HG02885 (cell line): Measurements from ENCODE around the gene GLIPR2.

Experiments used
- ATAC-seq: cut with Tn5 transposase; IDR thresholded peaks from one replicate; pipeline ENCODE4 v1.9.1; 2021; ENCODE audit warnings: mild to moderate bottlenecking; ENCODE audit not compliant: unreplicated experiment, poor library complexity

Gene GLIPR2

GRCh38 chr9:36190388-36191289, 54.1 kb downstream of the GLIPR2 start, which contains the start of gene CLTA:
CLTA (plus strand) TSS chr9:36190921; CDS start chr9:36191057, 136 bp downstream.
- peak; percentile 98 for ATAC-seq

- ATAC-seq: peak; percentile 4
Measured at GRCh38 chr9:36191290-36191645, 54.7 kb downstream of the GLIPR2 start.

- ATAC-seq: no peak
Measured at GRCh38 chr9:36191686-36192085, 55.2 kb downstream of the GLIPR2 start.

GRCh38 chr9:36192196-36192595, 55.7 kb downstream of the GLIPR2 start:
- ATAC-seq: no peak

- no peak for ATAC-seq
Measured at GRCh38 chr9:36193023-36193422, 56.5 kb downstream of the GLIPR2 start.

- ATAC-seq: no peak
Measured at GRCh38 chr9:36194326-36195000, 57.9 kb downstream of the GLIPR2 start.

GRCh38 chr9:36204906-36205547, 68.5 kb downstream of the GLIPR2 start:
- no peak for ATAC-seq

- no peak for ATAC-seq
Measured at GRCh38 chr9:36207016-36207415, 70.5 kb downstream of the GLIPR2 start.

GRCh38 chr9:36207546-36208012, 71.0 kb downstream of the GLIPR2 start:
- ATAC-seq: no peak

- no peak for ATAC-seq
Measured at GRCh38 chr9:36208521-36209253, 72.2 kb downstream of the GLIPR2 start.

GRCh38 chr9:36210722-36211121, 74.2 kb downstream of the GLIPR2 start:
- ATAC-seq: no peak

- ATAC-seq: no peak
Measured at GRCh38 chr9:36211510-36211909, 75.0 kb downstream of the GLIPR2 start.

- no peak for ATAC-seq
Measured at GRCh38 chr9:36213387-36213786, 76.9 kb downstream of the GLIPR2 start.
